ENCODE data around the gene MYOT.
"Not testable (repeated sequence)": the region's sequence is repeated elsewhere in the genome, so short reads cannot be mapped to it uniquely, and the experiment has no call there.

The MYOT gene

DNA sequence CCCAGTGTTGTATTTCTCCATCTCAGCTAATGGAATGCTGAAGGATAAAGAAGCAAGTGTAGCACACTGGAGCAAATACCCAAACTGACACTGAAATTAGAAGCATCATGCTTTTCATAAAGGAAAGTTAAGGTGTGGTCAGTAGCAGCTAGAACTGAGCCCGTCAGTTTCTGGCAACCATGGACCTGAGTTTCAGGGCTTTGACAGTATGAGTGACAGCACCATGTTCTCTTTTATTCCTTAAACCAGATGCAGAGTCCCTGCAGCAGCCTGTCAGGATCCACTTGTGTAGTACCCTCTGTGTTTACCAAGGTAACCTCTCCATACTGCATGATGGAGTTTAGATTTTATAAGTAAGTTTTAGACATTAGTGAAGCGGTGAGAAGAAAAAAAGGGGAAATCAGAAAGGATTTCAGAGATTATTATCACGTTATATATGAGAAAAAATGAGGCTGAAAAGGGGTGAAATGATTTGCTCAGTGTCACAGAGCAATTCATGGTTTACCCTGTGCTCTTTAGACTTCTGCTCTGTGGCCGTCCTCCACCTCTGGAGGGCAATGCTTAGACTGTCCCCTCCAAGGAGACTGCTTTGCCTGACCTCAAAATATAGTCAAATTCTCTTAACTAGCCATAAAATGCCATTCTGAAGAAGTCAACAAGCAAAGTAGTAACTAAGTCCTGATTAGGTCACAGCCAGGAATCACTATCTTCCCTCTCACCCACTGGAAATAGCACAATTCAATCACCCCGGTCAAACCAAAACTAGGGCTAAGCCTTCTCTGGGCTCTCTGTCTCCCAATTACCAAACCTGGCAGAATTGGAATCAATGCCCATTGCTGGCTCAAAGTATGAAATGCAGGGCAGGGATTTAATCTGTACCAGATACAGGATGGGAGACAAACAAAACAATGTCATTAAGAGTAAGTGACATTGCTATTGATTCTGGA lies 10.5 kb upstream of the MYOT start:
- DNase-seq, result no peak

DNA sequence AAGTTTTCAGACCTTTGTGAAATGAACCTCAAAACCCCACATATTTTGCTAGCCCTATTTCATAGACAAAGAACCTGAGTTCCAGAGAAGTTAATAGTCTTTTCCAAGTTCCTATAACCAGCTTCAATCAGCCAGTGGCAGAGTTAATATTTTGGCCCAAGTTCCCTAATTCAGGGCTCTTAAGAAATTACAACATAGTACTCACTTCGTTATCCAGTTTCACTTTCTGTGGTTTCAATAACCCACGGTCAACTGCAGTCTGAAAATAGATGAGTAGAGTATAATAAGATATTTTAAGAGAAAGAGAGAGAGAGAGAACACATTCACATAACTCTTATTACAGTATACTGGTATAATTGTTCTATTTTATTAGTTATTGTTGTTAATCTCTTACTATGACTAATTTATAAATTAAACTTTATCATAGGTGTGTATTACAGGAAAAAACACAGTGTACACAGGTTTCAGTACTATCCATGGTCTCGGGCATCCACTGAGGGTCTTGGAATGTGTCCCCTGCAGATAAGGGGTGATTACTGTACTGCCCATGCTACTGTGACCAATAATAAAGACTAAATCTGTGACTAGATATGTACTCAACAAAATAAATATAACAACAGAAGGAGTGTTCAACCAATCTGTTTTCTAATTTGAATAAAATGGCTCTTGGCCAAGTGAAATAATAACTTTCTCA lies 9.3 kb upstream of the MYOT start:
- peak; percentile 16 for DNase-seq

DNA sequence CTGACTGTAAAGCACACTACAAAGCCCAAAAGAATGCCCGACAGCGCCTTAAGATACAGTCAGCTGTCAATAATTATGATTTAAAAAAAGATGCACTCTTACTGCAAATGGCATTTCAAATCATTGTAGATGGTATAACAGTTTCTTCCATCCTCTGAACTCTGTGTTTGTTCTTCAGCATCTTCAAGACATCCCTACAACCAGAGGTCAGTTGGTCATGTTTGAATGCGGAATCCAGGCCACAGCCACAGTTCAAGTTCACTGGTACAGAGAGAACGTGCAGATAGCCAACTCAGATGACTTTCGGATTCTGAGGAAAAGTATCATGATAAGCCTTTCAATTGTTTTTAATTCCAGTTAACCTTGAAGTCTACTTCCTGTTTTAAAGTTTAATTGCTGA lies 8.7 kb upstream of the MYOT start:
- no peak for DNase-seq

DNA sequence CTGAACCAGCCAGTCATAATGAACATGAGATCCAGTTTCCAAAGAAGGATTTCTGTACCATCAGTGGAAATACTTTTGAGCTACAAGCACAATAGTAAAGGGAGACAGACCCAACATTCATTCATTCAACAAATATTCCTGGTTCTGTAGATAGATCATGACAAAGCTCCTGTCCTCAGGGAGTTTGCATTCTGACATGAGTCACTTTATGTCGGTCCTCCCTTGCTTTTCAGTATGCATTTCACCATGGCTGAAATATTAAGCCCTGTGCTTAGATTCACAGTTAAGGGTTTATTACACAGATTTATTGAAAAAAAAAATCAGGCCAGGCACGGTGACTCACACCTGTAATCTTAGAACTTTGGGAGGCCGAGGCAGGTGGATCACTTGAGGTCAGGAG lies 5.4 kb upstream of the MYOT start:
- DNase-seq, result no peak

DNA sequence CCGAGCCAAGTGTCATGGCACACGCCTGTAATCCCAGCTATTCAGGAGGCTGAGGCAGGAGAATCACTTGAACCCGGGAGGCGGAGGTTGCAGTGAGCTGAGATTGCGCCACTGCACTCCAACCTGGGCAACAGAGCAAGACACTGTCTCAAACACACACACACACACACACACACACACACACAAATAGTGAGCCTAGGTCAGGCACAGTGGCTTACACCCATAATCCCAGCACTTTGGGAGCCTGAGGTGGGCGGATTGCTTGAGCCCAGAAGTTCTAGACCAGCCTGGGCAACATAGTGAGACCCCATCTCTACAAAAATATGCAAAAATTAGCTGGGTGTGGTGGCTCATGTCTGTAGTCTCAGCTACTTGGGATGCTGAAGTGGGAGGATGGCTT lies 4.0 kb upstream of the MYOT start:
- DNase-seq, result not testable (repeated sequence)

DNA sequence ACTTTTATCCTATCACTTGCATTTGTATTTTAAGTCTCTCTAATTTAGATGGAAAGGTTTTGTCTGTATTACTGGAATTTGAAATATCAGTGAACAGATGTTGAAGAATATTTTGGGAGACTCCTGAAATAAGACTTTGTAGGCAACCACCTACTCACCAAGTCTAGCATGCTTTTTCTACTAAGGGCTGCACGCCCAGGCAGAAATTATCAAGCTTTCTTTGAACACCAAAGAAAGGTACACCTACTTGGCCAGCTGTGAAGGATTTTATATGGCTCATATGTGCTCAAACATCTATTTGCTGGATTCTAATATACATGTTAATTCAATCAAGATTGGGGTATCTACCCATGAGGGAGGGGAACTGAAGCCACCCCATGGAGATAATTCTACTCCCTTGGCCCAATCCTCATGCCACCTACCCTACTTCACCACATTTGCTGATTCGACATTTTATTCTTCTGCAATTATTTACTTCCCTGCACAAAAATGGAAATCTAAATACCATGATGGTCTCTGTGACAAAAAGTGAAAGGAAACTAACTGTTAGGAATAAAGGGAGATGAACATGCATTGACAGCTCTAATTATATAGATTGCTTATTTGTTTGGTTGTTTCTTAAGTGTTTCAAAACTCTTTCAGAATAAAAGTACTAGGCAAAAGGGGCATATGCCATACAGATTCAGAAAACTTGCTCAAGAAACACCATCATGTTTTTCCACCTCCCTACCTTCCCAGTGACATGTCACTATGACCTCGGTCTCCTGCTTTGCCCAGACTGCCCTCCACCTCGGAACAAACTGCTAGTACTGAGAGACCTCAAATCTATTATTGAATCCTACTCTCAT lies 895 bp upstream of the MYOT start:
- DNase-seq, result no peak

DNA sequence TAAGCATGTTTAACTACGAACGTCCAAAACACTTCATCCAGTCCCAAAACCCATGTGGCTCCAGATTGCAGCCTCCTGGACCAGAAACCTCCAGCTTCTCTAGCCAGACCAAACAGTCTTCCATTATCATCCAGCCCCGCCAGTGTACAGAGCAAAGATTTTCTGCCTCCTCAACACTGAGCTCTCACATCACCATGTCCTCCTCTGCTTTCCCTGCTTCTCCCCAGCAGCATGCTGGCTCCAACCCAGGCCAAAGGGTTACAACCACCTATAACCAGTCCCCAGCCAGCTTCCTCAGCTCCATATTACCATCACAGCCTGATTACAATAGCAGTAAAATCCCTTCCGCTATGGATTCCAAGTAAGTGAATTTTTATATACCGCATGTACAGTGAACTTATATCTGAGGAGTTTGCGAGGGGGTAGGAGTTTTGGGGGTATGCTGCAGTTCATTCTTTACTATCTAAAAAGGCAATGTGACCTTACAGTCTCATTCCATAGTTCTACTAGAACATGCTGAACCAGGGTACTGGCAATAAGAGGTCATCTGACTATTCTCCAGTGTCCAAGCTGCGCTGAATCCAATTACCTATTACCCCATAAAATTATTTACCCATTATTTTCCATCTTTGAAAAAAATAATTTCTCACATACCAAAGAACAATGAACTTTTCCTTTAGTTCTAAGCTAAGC lies 3.1 kb downstream of the MYOT start:
- no peak for DNase-seq

DNA sequence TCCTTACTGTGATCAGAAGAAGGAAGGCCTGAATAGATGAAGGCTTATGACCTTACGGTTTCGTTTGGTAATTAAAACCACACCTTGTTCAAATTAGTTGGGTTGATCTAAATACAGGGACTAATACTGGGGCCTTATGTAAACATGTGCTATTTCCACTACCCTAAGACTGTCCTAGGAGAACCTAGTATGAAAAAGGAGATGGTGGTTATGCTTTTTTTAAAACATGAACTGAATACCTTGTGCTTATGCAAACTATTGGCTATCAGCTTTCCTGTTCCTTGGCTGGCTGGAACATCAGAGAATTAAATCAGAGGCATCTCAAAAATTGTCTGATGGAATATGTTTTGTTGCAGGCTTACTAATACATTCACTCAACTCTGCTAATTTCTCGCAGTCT lies 3.9 kb downstream of the MYOT start:
- DNase-seq, result no peak

DNA sequence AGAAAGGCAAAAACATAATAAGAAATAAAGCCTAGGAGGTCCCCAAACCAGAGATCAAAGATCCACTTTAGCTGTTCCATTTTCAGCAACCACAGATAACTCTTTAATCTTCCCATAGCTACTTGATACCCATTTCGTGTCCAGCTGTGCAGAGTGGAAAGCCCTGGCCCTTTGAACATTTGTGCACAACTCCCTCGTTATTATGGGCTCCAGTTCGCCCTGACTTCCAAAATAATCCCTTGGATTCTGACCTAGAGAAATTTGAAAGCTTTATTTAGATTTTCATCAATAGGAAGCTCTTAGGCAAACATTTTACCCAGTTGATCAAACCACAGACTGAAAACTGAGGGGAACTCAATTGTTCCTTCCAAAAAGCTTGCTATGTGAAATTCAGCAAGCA lies 4.8 kb downstream of the MYOT start:
- no peak for DNase-seq

DNA sequence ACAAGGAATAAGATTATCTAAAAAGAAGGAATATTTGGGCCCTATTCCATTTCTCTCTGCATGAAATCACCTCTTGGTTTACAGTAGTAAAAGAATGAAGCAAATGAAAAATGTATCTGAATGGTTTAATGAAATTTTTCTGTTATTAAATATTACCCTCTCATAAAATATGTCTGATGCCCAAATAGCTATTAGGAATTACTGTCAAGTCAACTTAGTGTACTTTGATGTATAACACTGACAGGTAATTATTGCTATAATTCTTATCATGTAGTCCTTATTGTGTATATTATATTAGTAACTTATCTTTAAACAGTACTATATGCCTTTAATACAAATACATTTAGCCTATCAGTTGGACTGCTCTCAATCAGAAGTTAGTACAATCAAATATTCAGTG lies 8.4 kb downstream of the MYOT start:
- DNase-seq, result no peak

DNA sequence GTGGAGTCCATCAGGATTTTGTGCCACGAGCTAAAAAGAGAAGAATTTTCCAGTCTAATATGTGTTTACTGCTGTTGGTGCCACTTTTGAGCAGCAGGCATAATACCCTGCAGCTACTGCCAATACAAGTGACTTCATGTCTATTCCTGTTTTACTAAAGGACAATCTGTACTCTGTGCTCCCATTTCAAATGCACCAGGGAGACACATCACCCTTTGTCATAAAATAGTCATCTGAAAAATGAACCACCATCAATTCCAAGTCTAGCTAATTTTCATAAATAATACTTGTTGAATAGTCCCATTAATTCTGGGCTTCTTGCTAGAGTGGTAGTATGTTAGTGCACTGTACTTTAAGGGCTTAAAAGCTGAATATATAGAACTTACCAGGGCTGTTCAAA lies 12.7 kb downstream of the MYOT start:
- no peak for DNase-seq

DNA sequence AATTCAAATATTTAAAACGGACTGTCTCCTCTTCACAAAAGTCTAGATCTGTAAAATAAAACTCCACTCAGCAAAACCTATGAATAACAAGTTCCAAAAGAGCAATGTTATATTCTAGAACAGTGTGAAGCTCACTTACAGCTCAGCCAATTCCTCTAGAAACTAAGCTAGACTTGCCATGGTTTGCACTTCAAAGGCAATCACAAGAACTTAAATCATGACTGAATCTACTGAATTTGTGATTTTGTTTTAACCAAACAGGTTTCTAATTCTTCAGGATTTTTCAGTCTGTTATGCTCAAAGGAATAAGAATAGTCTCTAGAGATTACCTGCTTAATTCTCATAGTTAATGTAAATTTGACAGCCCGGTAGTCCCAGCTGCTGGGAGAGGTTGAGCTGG lies 20.2 kb downstream of the MYOT start:
- DNase-seq, result no peak

DNA sequence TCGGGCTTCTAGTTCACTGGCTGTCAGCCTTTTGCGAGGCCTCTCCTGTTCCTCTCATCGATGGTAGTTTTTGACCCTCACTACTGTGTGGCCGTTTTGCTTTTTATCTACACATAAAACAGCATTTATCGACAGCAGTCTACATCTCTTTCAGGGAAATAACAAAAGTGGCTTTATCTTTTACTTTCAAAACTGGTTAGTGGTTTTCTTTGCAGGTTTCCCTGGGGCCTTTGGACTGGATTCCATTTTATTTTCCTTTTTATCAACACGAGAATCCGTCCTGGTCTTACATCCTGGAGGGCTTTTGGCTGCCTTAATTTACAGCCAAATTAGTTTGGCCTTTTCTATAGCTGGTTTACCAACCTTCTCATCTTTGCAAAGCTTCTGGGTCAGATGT lies 20.8 kb downstream of the MYOT start:
- no peak for DNase-seq

DNA sequence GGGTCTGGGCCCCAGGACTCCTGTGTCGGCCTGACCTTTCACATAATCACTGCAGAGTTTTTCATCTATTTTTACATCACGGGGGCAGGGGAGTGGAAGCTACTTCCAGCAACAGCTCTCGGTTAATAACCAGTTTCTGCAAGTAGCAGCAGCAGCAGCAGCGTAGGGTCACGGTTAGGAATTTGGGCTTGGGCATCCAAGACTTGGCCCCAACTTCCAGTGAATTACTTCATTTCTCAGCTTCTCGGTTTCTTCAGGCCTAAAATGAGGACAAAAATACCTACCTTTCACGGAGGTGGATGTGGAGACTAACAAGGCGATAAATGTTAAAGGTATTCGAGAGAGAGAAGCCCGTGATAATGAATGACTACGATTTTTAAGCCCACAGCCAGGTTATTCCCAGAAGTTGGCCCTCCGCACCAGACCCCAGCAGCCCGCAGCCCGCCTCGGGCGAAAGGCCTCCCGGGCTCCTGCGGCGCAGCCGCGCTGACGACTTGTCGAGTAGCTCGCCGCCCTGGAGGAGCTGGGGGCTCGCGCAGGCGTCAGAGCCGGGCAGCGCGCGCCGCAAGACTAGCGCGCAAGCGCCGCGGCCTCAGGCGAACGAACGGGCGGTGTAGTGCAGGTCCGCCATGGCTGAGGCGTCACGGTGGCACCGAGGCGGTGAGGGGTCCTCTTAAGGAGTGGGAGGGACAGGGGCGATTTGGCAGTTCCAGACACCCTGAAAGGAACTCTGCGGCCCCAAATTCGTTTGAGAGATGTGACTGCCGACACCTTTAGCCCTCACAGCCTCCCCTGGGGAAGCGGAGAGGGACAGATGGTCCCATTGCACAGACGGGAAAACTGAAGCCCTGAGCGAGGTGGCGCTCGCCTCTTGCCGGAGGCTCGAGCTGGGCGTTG lies 21.5 kb downstream of the MYOT start, which contains the start of gene PKD2L2:
Gene PKD2L2, plus strand, starts transcription at position 595 of the 897 bp plus-strand sequence. Its CDS starts 35 bp downstream, at position 630.
- DNase-seq, result peak; percentile 91

DNA sequence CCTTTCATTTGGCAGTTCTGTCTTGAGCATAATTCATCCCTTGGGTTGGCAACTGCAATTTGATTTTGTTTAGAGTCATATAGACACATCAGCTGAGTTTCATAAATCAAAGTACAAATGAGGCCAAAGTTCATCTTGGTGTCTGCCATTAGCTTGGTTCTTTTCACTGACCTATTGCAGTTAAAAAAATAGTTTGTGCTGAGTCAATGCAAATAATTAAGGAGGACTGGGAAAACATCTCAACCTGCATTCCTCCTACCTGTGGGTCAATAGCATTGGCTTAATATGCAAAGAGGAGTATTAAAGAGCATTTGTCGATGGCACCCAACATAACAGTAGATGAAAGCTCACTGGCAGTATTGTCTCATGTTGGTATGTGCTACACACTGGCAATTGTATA lies 23.2 kb downstream of the MYOT start:
- no peak for DNase-seq

DNA sequence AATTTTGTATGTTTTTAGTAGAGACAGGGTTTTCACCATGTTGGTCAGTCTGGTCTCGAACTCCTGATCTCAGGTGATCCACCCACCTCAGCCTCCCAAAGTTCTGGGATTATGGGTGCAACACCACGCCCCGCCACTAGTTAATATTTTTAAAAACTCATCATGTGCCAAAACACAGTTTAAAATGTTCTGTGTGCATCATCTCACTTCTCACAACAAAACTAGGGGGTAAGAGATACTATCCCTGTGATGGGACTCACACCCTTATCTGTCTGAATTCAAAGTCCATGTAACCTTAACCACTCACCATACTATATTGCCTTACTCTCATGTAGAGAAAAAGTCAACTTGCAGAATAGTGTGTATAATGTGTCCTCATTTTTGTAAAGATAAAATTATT lies 24.2 kb downstream of the MYOT start:
- no peak for DNase-seq

DNA sequence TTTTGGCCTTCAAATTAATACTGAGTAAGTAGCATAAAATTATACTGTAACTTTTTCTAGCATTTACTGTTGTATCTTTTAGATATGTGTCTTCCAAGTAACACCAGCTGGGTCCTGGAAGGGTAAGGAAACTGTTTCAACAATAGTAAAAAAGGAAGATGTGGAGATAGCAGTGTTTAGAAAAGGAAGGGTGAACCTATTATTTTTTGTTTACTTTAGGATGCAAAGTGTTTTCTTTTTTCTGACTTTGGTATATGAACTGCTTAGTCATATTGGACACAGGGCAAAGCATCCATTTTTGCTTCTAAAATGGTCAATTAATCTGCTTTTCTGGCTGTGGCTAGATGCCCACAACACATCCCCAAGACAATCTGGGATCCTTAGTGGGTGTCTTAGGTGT lies 26.9 kb downstream of the MYOT start:
- DNase-seq, result no peak

DNA sequence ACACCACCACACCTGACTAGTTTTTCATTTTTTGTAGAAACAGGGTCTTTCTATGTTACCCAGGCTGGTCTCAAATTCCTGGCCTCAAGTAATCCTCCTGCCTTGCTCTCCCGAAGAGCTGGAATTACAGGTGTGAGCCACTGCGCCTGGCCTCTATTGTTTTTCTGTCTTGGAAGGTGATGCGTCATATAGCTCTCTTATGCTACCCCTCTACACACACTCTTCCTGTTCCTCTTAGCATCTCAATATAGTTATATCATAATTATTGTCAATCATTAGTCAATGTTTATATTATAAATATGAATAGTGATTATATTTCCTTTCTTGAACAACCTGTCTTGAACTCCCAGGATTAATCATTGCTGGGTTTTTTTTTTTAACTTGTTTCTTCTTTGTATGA lies 28.9 kb downstream of the MYOT start:
- DNase-seq, result no peak

DNA sequence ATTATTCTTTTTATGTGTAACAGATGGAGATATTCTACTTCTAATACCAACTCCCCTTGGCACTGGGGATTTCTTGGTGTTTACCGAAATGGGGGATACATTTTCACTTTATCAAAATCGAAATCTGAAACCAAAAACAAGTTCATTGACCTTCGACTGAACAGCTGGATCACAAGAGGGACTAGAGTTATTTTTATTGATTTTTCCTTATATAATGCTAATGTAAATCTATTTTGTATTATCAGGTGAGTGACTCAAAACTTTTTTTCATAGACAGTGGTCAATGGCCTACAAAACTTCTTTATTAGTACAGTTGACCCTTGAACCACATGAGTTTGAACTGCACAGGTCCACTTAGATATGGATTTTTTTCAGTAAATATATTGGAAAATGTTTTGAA lies 31.8 kb downstream of the MYOT start:
- DNase-seq, result no peak

DNA sequence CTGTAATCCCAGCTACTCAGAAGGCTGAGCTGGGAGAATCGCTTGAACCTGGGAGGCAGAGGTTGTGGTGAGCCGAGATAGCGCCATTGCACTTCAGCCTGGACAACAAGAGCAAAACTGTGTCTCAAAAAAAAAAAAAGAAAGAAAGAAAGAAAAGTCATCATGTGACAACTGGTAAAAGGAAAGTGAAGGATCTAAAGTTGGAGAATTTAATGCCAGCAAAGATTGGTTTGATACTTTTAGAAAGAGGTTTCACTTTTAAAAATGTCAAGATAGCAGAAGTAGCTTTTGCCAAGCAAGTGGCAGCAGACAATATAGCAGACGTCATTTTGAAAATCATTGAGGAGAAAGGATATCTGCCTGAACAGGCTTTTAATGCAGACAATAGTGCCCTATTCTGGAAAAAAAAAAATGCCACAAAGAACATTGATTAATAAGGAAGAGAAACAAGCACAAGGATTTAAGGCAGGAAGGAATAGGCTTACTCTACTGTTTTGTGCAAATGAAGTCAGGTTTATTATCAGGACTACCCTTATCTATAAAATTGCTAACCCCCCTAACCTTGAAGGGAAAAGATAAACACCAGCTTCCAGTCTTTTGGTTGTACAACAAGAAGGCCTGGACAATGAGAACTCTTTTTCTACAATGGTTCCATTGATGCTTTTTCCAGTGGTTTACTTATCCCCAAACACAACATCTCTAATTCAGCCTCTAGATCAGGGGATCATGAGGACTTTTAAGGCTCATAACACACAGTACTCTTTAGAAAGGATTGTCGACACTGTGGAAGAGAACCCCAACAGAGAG lies 33.6 kb downstream of the MYOT start:
- no peak for DNase-seq

Data from GDM1 (cell line).